ENCODE data around the gene HOXC12. TPM values are rescaled to one million over a fixed set of nuclear protein-coding genes. Genes with fewer than 3 reads are reported as not detected.

The HOXC12 gene
- total and polyA plus RNA-seq, 2 of the 8 experiments (the other 6 are each of a cell fraction or from before 2014, with no cell fraction given): not detected

DNA sequence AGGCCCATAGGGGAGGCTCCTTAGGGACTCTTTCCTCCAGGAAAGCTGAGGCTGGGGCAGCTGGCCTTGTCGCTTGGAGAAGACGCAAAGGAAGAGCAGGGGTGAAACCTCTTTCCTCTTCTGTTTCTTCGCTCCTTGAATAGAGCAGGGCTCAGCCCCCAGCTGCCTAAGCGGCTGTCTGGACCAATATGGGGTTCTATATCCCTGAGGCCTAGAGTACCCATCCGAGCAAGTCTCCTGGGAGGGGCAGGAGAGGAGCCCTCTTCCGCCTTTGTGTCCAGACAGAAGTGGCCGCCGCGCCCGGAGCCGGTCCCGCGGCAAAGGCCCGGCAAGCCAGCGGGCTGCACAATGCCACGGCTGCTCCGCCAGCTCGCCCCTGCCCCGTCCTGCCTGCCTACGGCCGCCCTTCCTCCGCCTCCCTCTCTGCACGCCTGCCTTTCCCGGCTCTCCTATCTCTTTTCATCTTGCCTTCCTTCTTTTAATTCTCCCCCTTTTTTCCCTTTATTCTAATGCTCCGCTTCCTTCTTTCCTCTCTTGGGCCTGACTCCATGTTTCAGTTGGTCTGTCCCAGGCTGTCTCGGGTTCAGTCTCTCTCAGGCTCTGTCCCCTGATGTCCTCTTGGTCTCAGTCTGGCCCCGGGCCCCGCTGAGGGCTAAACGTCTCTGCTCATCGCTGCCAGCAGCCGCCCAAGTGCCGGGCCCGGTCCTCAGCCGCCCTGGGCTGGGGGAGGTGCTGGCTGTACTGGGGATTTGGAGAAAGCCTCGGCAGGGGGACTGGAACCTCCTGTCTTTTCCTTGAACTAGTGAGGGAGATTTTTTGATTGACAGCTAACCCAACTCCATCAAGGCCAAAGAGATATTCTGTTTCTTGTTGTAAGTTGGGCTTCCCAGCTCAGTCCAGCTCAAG is 42.8 kb downstream of the HOXC12 start (continued):
- peak; percentile 97 for TF ChIP-seq EZH2 (IDR thresholded peaks at IDR 0.05; ENCODE audit: low read depth, low read length, severe bottlenecking)
- TF ChIP-seq CHD1 (IDR thresholded peaks at IDR 0.05; ENCODE audit: low read depth, low read length): no peak
- peak; percentile 95 for TF ChIP-seq SUZ12 (IDR thresholded peaks at IDR 0.05; ENCODE audit: low read length)
- TF ChIP-seq RXRA (IDR thresholded peaks at IDR 0.05; ENCODE audit: insufficient read depth, low read depth, low read length): no peak
- TF ChIP-seq CBX8 (IDR thresholded peaks at IDR 0.05; ENCODE audit: borderline replicate concordance, low read depth, low read length): 0 out of 2 replicates have a peak, but pooled peaks have one; percentile 83
- no peak for TF ChIP-seq SAP30 (IDR thresholded peaks at IDR 0.05; ENCODE audit: insufficient read depth, insufficient replicate concordance, low read length)

Data from H1 (cell line).